GM12878 (cell line): Measurements from ENCODE around the gene PRMT5. TPM values are rescaled to one million over a fixed set of nuclear protein-coding genes. Genes with fewer than 3 reads are reported as not detected.

Experiments used
- ATAC-seq: fragments of 200-7000 bp; cut with Tn5 transposase; 3 replicates; pipeline ENCODE4 v1.9.1; 2020; ENCODE audit warnings: mild to moderate bottlenecking, moderate library complexity
- BruUV-seq: library from RNA; stranded (reverse); fragments of 400-500 nt; replicated peaks from 2 replicates; lab custom pipeline; 2021; lab: Mats Ljungman, UMichigan
- CTCF ChIA-PET: fragments of 300-600 bp; sonication (Branson Sonifier 250); formaldehyde crosslinking; extraction: SDS; loops from one replicate; lab custom pipeline; 2021; ENCODE audit warnings: inconsistent platforms; lab: Yijun Ruan, JAX
- POLR2A ChIA-PET: fragments of 350-600 bp; formaldehyde crosslinking; extraction: SDS; loops from one replicate; lab custom pipeline; 2021; ENCODE audit warnings: inconsistent platforms; lab: Charles Lee
- RAD21 ChIA-PET: fragments of 300-600 bp; sonication (Branson Sonifier 250); formaldehyde crosslinking; loops from one replicate; lab custom pipeline; 2023; ENCODE audit warnings: antibody characterized with exemption; ENCODE audit not compliant: unreplicated experiment; lab: Charles Lee
- SMC1A ChIA-PET: fragments of 300-600 bp; sonication (Branson Sonifier 250); formaldehyde crosslinking; loops from one replicate; lab custom pipeline; 2023; ENCODE audit not compliant: unreplicated experiment, uncharacterized antibody; lab: Charles Lee
- DNase-seq: peaks from one replicate; pipeline ENCODE4 v3.0.0-alpha.2; 2011; ENCODE audit warnings: low read depth, low spot score
- FAIRE-seq: peaks from 3 replicates; lab custom pipeline; 2011; peaks lifted over from hg19 to GRCh38; lab: Jason Lieb, UNC
- H2AFZ ChIP-seq: 2 replicates; pipeline ENCODE4 v1.6.0; 2011; ENCODE audit warnings: low read depth, low read length, control low read depth; ENCODE audit not compliant: control insufficient read depth
- H3K27ac ChIP-seq: 2 replicates; pipeline ENCODE4 v1.5.1; 2011; ENCODE audit warnings: control low read depth; ENCODE audit not compliant: control insufficient read depth, insufficient read depth
- H3K27me3 ChIP-seq, 2 experiments: replicated peaks in 1 of 2; 2 replicates each; pipeline versions ENCODE4 v1.6.0 to v1.6.1; 2011; ENCODE audit warnings: low read length in 1 of 2; ENCODE audit not compliant: control insufficient read depth in 2 of 2, insufficient read depth in 2 of 2
- H3K36me3 ChIP-seq, 2 experiments: 2 replicates each; pipeline ENCODE4 v1.5.1; 2011; ENCODE audit warnings: low read length in 1 of 2; ENCODE audit not compliant: control insufficient read depth in 2 of 2, insufficient read depth in 2 of 2
- H3K4me1 ChIP-seq: 2 replicates; pipeline ENCODE4 v1.6.1; 2011; ENCODE audit warnings: mild to moderate bottlenecking, low read length, moderate library complexity, mixed read lengths; ENCODE audit not compliant: control insufficient read depth, insufficient read depth
- H3K4me2 ChIP-seq: 2 replicates; pipeline ENCODE4 v1.6.0; 2011; ENCODE audit warnings: control low read depth; ENCODE audit not compliant: control insufficient read depth, insufficient read depth
- H3K4me3 ChIP-seq: fragments of 200-600 bp; sonication (generic); 2 replicates; pipeline ENCODE4 v1.5.1; 2016
- H3K79me2 ChIP-seq: 2 replicates; pipeline ENCODE4 v1.6.0; 2011; ENCODE audit warnings: low read length; ENCODE audit not compliant: control insufficient read depth, insufficient read depth
- H3K9ac ChIP-seq: 2 replicates; pipeline ENCODE4 v1.8.0; 2011; ENCODE audit warnings: low read length, control low read depth, mixed read lengths; ENCODE audit not compliant: control insufficient read depth, insufficient read depth
- H3K9me3 ChIP-seq: replicated peaks from 3 replicates; pipeline ENCODE4 v1.5.1; 2011; ENCODE audit warnings: mild to moderate bottlenecking, low read length; ENCODE audit not compliant: control insufficient read depth, insufficient read depth
- H4K20me1 ChIP-seq: 2 replicates; pipeline ENCODE4 v1.6.0; 2011; ENCODE audit not compliant: control insufficient read depth, insufficient read depth
- CBX3 ChIP-seq: fragments of 200-600 bp; sonication (generic); IDR thresholded peaks from 2 replicates; pipeline ENCODE4 v1.6.1; 2016; ENCODE audit warnings: low read depth, borderline replicate concordance
- DPF2 ChIP-seq: fragments of 450-650 bp; IDR thresholded peaks from 2 replicates; pipeline ENCODE4 v1.6.1; 2017; ENCODE audit warnings: mild to moderate bottlenecking
- FOXM1 ChIP-seq: IDR thresholded peaks from 2 replicates; pipeline ENCODE4 v1.6.1; 2012; ENCODE audit warnings: low read depth, mild to moderate bottlenecking, inconsistent platforms, low read length, moderate library complexity
- NBN ChIP-seq: fragments of 450-650 bp; IDR thresholded peaks from 2 replicates; pipeline ENCODE4 v1.6.1; 2016
- NR2C2 ChIP-seq: IDR thresholded peaks from 2 replicates; pipeline ENCODE4 v1.6.1; 2011; ENCODE audit warnings: borderline replicate concordance, low read depth; ENCODE audit not compliant: control insufficient read depth, insufficient read length
- PAX5 ChIP-seq: IDR thresholded peaks from 2 replicates; pipeline ENCODE4 v1.6.1; 2011; ENCODE audit warnings: low read depth, low read length, borderline replicate concordance
- RAD21 ChIP-seq: IDR thresholded peaks from 2 replicates; pipeline ENCODE4 v1.6.1; 2011; ENCODE audit warnings: mild to moderate bottlenecking, low read depth, low read length, moderate library complexity; ENCODE audit not compliant: insufficient read depth
- RAD51 ChIP-seq: fragments of 450-650 bp; IDR thresholded peaks from 2 replicates; pipeline ENCODE4 v1.6.1; 2016; ENCODE audit warnings: moderate library complexity, mild to moderate bottlenecking, inconsistent platforms
- RB1 ChIP-seq: fragments of 450-650 bp; formaldehyde crosslinking; IDR thresholded peaks from 2 replicates; pipeline ENCODE4 v1.6.1; 2017; ENCODE audit warnings: mild to moderate bottlenecking, borderline replicate concordance
- SMAD1 ChIP-seq: fragments of 450-650 bp; IDR thresholded peaks from 2 replicates; pipeline ENCODE4 v1.6.1; 2018; ENCODE audit warnings: mild to moderate bottlenecking, low read depth; ENCODE audit not compliant: partially characterized antibody
- SPI1 ChIP-seq: IDR thresholded peaks from 2 replicates; pipeline ENCODE4 v1.6.1; 2011; ENCODE audit warnings: low read depth, mild to moderate bottlenecking, low read length, moderate library complexity, borderline replicate concordance; ENCODE audit not compliant: insufficient read depth
- SREBF2 ChIP-seq: IDR thresholded peaks from 2 replicates; pipeline ENCODE4 v1.6.1; 2012; ENCODE audit warnings: mild to moderate bottlenecking, low read length
- SUZ12 ChIP-seq: fragments of 200-600 bp; sonication (generic); IDR thresholded peaks from one replicate; pipeline ENCODE4 v1.6.1; 2018; ENCODE audit warnings: antibody characterized with exemption, mild to moderate bottlenecking; ENCODE audit not compliant: unreplicated experiment
- TARDBP ChIP-seq: IDR thresholded peaks from 2 replicates; pipeline ENCODE4 v1.6.1; 2016; ENCODE audit warnings: borderline replicate concordance
- ZBED1 ChIP-seq: IDR thresholded peaks from 2 replicates; pipeline ENCODE4 v1.6.1; 2016; ENCODE audit warnings: borderline replicate concordance
- ZBTB33 ChIP-seq: fragments of 450-650 bp; IDR thresholded peaks from 2 replicates; pipeline ENCODE4 v1.6.1; 2017; ENCODE audit warnings: mild to moderate bottlenecking
- ZBTB40 ChIP-seq: fragments of 450-650 bp; IDR thresholded peaks from 2 replicates; pipeline ENCODE4 v1.6.1; 2016; ENCODE audit warnings: mild to moderate bottlenecking, moderate library complexity, borderline replicate concordance
- WGBS: methylation state at CpG from one replicate; pipeline ENCODE4 v1.1.6; 2016; ENCODE audit warnings: low lambda C conversion rate; ENCODE audit not compliant: insufficient replicate concordance, insufficient coverage; ENCODE audit errors: missing lambda C conversion rate; 5-methylcytosine and 5-hydroxymethylcytosine counted together
- in situ Hi-C: fragments of 300-500 bp; cut with MboI; formaldehyde crosslinking; loops from 9 replicates; pipeline ENCODE4 v1.14.3; 2018; ENCODE audit warnings: mixed read lengths
- intact Hi-C: fragments of 100-400 bp; cut with micrococcal nuclease; formaldehyde crosslinking; loops from one replicate; pipeline ENCODE4 v1.14.2; 2022; ENCODE audit not compliant: unreplicated experiment
- polyA plus RNA-seq, 11 experiments: library from polyadenylated mRNA; depleted of rRNA in 4 of 11; unstranded in 6 of 11; stranded (reverse) in 5 of 11; fragments of >200 nt; fragmentation: Nextera tagmentation in 4 of 11; fragmentation: Illumina TruSeq in 1 of 11; extraction: Ambion mirVana in 4 of 11; extraction: Trizol in 1 of 11; gene quantifications; 1 replicate in 1 of 11; 2 replicates in 10 of 11; pipeline versions ENCODE4 v1.2.1 to v1.2.3, GENCODE V29; 2011 to 2016; ENCODE audit warnings: inconsistent platforms in 2 of 11, missing spikeins in 2 of 11, low read depth in 1 of 11
- total RNA-seq, 4 experiments: library from RNA; depleted of rRNA in 3 of 4; stranded (reverse); fragments of >200 nt in 3 of 4; fragmentation: Illumina TruSeq in 1 of 4; extraction: Trizol in 1 of 4; gene quantifications; 2 replicates each; pipeline versions ENCODE4 v1.2.1 to v1.2.3, GENCODE V29; 2013 to 2021

Gene PRMT5
- total and polyA plus RNA-seq, 10 of the 15 experiments (the other 5 are each of a cell fraction or from before 2014, with no cell fraction given): 54.3 to 221 (median 111) TPM

DNA sequence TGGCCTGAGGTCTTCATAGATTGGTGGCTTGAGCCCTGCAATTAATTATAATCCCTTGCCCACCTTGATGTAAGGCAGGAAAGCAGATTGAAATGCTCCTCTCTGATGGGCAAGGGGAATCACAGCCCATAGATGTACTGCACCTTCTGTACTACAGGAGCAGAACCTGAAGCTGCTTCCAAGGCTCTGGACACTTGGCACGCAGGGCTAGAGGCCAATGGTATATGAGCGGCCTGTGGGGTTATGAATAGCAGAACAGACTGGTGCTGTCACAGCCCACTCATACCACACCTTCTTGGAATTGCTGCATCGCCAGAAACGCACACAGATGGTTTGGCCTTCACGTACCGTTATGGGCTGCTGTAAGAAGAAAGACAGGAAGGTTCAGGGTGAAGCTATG lies 8.5 kb downstream of the PRMT5 start:
- Histone ChIP-seq H3K9ac (no peak overlapping the region), H3K79me2 (peaks cover 28% of the 10 kb centered on the region), H4K20me1 (no peaks in the 10 kb centered on the region), H3K9me3 (no peaks in the 10 kb centered on the region), H2AFZ (no peak overlapping the region), H3K4me2 (no peak overlapping the region), H3K27ac (no peak overlapping the region), H3K4me3 (no peak overlapping the region), H3K36me3 (peaks cover 8 to 19% of the 10 kb centered on the region in 2 experiments), H3K4me1 (peaks cover 8% of the 10 kb centered on the region)
- no TSS peak for BruUV-seq
- ATAC-seq (no peak), DNase-seq (no peak), FAIRE-seq (no peak)
- WGBS: 92% methylated on average over 6 of the region's 6 CpGs
- ChIA-PET SMC1A (interaction anchor here (1.2 kb wide), 1 partner anchor 49 kb away, joined by 4 read pairs; the partner anchor contains the start of gene LRP10), RAD21 (interaction anchor here (1.2 to 3.3 kb wide), 3 partner anchors 9 to 351 kb away, joined by 3 to 17 read pairs (median 15); partner anchors contain the start of gene PRMT5), POLR2A (interaction anchor here (0.5 to 6.2 kb wide), 3 partner anchors 8 to 39 kb away, joined by 3 to 73 read pairs (median 51); partner anchors contain the start of gene PRMT5), CTCF (interaction anchor here (0.6 to 6.0 kb wide), 5 partner anchors 10 to 1359 kb away, joined by 3 to 56 read pairs (median 9); partner anchors contain the start of gene PRMT5)
- intact Hi-C loops: no loop called here
- in situ Hi-C loops: no loop called here
- TF ChIP-seq CBX3 (no peak), NBN (no peak), RB1 (no peak), RAD51 (no peak), PAX5 (no peak), SREBF2 (no peak), SMAD1 (no peak), SPI1 (no peak), ZBED1 (no peak), RAD21 (no peak), SUZ12 (no peak), DPF2 (no peak), NR2C2 (no peak), FOXM1 (no peak), ZBTB33 (no peak), ZBTB40 (no peak), TARDBP (no peak)
- TF ChIP-seq, all 136 proteins: peak for 0
- H3K27me3 ChIP-seq: no peaks in the 10 kb centered on the region
